Tibial nerve (tissue), 4 donors: Measurements from ENCODE around the gene KRT16. TPM values are rescaled to one million over a fixed set of nuclear protein-coding genes. Genes with fewer than 3 reads are reported as not detected.
"Not testable (repeated sequence)": the region's sequence is repeated elsewhere in the genome, so short reads cannot be mapped to it uniquely, and the experiment has no call there.

Experiments
- DNase-seq, 2 donors: peaks; one replicate each; pipeline ENCODE4 v3.0.0-alpha.2; 2019; ENCODE audit warnings: low spot score in 2 of 2
- H3K27ac ChIP-seq, 4 donors: fragments of 200-600 bp; sonication (generic) in 3 of 4; one replicate each; pipeline ENCODE4 v1.5.1; 2017 to 2019; ENCODE audit warnings: mild to moderate bottlenecking in 1 of 4
- H3K27me3 ChIP-seq, 2 donors: fragments of 200-600 bp; sonication (generic) in 1 of 2; one replicate each; pipeline versions ENCODE4 v1.5.1 to v1.6.0; 2017 to 2019
- H3K36me3 ChIP-seq, 3 donors: fragments of 200-600 bp; sonication (generic); one replicate each; pipeline ENCODE4 v1.5.1; 2018 to 2019
- H3K4me1 ChIP-seq, 4 donors: fragments of 200-600 bp; sonication (generic) in 3 of 4; one replicate each; pipeline ENCODE4 v1.5.1; 2017 to 2019
- H3K4me3 ChIP-seq, 4 donors: fragments of 200-600 bp; sonication (generic) in 3 of 4; one replicate each; pipeline ENCODE4 v1.5.1; 2017 to 2019; ENCODE audit warnings: mild to moderate bottlenecking in 1 of 4, moderate library complexity in 1 of 4
- H3K9me3 ChIP-seq, 4 donors: fragments of 200-600 bp; sonication (generic) in 3 of 4; one replicate each; pipeline ENCODE4 v1.5.1; 2017 to 2019
- CTCF ChIP-seq, 5 experiments: fragments of 200-600 bp in 3 of 5; fragments of 450-650 bp in 2 of 5; sonication (generic) in 3 of 5; IDR thresholded peaks; one replicate each; pipeline ENCODE4 v1.5.1; 2016 to 2019; ENCODE audit warnings: antibody characterized with exemption in 5 of 5, mild to moderate bottlenecking in 3 of 5, moderate library complexity in 2 of 5
- EP300 ChIP-seq, 2 donors: sonication (generic); formaldehyde crosslinking; IDR thresholded peaks; one replicate each; pipeline ENCODE4 v1.6.1; 2017; ENCODE audit warnings: antibody characterized with exemption in 2 of 2, mild to moderate bottlenecking in 1 of 2
- POLR2A ChIP-seq, 2 donors: fragments of 450-650 bp; IDR thresholded peaks; one replicate each; pipeline ENCODE4 v1.6.1; 2017; ENCODE audit warnings: antibody characterized with exemption in 2 of 2, mild to moderate bottlenecking in 2 of 2, moderate library complexity in 2 of 2
- WGBS, 2 donors: methylation state at CpG; one replicate each; pipeline ENCODE4 v1.1.5; 2018; 5-methylcytosine and 5-hydroxymethylcytosine counted together
- total RNA-seq, 4 donors: library from RNA; depleted of rRNA; stranded (reverse); fragments of >200 nt; gene quantifications; one replicate each; pipeline ENCODE4 v1.1.0, GENCODE V29; 2016

Gene KRT16
- total RNA-seq, 4 donors from 2014 or later = 2.4 to 12.6 (median 6.6) TPM; not detected in 1

DNA sequence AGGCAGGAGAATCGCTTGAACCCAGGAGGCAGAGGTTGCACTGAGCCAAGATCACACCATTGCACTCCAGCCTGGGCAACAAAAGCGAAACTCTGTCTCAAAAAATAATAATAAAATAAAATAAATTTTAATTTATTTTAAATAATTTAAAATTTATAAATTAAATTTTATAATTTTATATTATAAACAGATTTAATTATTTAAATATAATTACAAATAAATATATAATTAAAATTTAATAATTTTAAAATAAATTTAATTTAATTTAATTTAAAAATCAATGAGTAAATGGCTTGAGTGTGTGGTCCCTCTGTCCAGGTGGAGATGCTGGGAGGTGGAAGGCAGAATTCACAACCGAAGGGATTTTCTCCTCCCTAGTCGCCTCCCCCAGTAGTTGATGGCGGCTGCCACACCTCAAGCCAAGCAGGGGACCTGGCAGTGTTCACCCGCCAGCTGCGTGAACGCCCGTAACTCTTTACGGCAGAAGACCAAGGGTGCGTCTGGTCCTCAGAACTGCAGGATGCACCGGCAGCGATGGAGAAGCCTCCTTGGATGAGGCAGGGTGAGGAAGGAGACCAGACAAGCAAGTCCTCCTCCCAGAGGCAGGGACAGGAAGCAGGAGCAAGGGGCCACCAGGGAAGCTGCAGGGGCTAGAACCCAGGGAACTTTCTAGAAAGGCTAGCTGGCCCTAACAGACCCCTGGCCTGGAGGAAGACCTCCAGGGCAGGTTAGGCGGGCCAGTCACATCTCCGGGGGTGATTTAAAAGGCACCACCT lies 34.7 kb upstream of the KRT16 start:
- Histone ChIP-seq H3K4me1 (peaks cover 0 to 46% (median 17%) of the 10 kb centered on the region in 4 donors), H3K27ac (no peak overlapping the region)

DNA sequence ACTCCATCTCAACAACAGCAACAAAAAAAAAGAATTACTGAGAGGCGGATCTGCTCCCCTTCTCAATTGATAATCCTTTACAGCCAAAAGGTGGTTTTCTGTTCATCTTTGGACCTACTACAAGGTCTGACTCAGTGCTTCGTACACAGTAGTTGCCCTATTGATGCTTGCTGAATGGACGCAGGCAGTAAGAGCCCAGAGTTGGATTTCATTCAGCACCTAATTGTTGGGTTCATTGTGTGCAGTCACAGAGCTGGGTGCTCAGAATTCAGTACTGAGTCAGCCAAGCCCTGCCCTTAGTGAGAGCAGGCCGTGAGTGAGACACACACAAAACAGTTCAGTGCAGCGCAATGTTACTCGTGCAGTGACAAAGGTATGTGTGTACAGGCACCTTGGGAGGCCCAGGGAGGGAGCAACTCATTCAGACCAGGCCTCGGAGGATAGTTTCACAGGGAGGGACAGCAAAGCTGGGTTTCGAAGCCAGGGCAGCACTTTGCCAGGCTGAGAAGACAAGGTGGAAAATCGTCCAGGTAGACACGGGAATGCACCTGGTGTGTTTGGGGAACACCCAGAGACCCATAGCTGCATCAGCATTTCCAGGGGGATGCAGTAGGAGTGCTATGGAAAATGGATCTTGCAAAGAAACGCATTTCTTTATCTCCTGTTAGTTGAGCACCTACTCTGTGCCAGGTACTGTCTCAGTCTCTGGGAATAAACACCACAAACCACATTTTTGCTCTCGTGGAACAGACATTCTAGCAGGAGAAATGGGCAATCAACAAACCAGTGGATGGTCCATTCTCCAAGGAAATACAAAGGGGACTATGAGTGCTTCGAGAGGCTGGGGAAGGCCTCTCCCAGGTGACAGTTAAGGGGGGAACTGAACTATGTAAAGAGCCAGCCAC lies 29.9 kb upstream of the KRT16 start:
- no peak overlapping the region for H3K4me3 ChIP-seq
- no peaks in the 10 kb centered on the region for H3K9me3 ChIP-seq
- 84 to 86% methylated on average over 13 of the region's 13 CpGs for WGBS, 2 donors

More for the DNA sequence above, 34.7 kb upstream of the KRT16 start:
- TF ChIP-seq EP300 (IDR thresholded peaks at IDR 0.05) = no peak
- no peak for TF ChIP-seq POLR2A (IDR thresholded peaks at IDR 0.05)
- TF ChIP-seq CTCF (IDR thresholded peaks at IDR 0.05) = no peak
- WGBS, 2 donors = 73 to 81% methylated on average over 15 of the region's 15 CpGs
- no peak for DNase-seq
- H3K9me3 ChIP-seq = no peaks in the 10 kb centered on the region
- H3K36me3 ChIP-seq = no peaks in the 10 kb centered on the region
- no peaks in the 10 kb centered on the region for H3K27me3 ChIP-seq
- no peak overlapping the region for H3K4me3 ChIP-seq

GRCh38 chr17:41640596-41640995 lies 28.0 kb upstream of the KRT16 start:
- peaks cover 0 to 14% (median 1%) of the 10 kb centered on the region in 4 donors for H3K4me1 ChIP-seq
- DNase-seq, H3K9me3 ChIP-seq, H3K4me3 ChIP-seq, H3K27me3 ChIP-seq, H3K27ac ChIP-seq, H3K36me3 ChIP-seq: not testable (repeated sequence)
- 89 to 95% methylated on average over 5 of the region's 5 CpGs for WGBS, 2 donors

More for the DNA sequence above, 29.9 kb upstream of the KRT16 start:
- no peaks in the 10 kb centered on the region for H3K27me3 ChIP-seq
- no peak overlapping the region for H3K27ac ChIP-seq
- peaks cover 0 to 17% (median 4%) of the 10 kb centered on the region in 4 donors for H3K4me1 ChIP-seq
- DNase-seq = no peak
- no peaks in the 10 kb centered on the region for H3K36me3 ChIP-seq
- TF ChIP-seq CTCF (IDR thresholded peaks at IDR 0.05) (no peak), POLR2A (IDR thresholded peaks at IDR 0.05) (no peak), EP300 (IDR thresholded peaks at IDR 0.05) (no peak)

GRCh38 chr17:41639492-41640473 lies 27.2 kb upstream of the KRT16 start:
- TF ChIP-seq EP300 (IDR thresholded peaks at IDR 0.05) (no peak), CTCF (IDR thresholded peaks at IDR 0.05) (no peak), POLR2A (IDR thresholded peaks at IDR 0.05) (no peak)
- DNase-seq = no peak
- 83 to 85% methylated on average over 7 of the region's 7 CpGs for WGBS, 2 donors
- H3K9me3 ChIP-seq = no peaks in the 10 kb centered on the region
- no peak overlapping the region for H3K27ac ChIP-seq
- H3K27me3 ChIP-seq = no peaks in the 10 kb centered on the region
- no peaks in the 10 kb centered on the region for H3K36me3 ChIP-seq
- no peak overlapping the region for H3K4me3 ChIP-seq
- H3K4me1 ChIP-seq = peaks cover 0 to 14% (median 9%) of the 10 kb centered on the region in 4 donors

GRCh38 chr17:41638941-41639340 lies 26.4 kb upstream of the KRT16 start:
- WGBS, 2 donors = 73 to 77% methylated on average over 6 of the region's 6 CpGs
- Histone ChIP-seq H3K4me3 (no peak overlapping the region), H3K4me1 (peaks cover 0 to 19% (median 12%) of the 10 kb centered on the region in 4 donors), H3K9me3 (no peaks in the 10 kb centered on the region), H3K36me3 (no peaks in the 10 kb centered on the region), H3K27ac (no peak overlapping the region), H3K27me3 (no peaks in the 10 kb centered on the region)
- no peak for TF ChIP-seq EP300 (IDR thresholded peaks at IDR 0.05)
- TF ChIP-seq POLR2A (IDR thresholded peaks at IDR 0.05) = no peak
- TF ChIP-seq CTCF (IDR thresholded peaks at IDR 0.05) = no peak
- no peak for DNase-seq
